SK-N-SH (cell line): ENCODE data around the gene FRMD4B. TPM values are rescaled to one million over a fixed set of nuclear protein-coding genes. Genes with fewer than 3 reads are reported as not detected.

ENCODE experiments used
- CTCF ChIA-PET: fragments of 300-600, 350-600 bp; formaldehyde crosslinking; extraction: SDS; loops from one replicate; lab custom pipeline; 2021; lab: Yijun Ruan, JAX
- POLR2A ChIA-PET: fragments of 350-600 bp; sonication (Branson Sonifier 250); formaldehyde crosslinking; extraction: SDS; loops from one replicate; lab custom pipeline; 2020; ENCODE audit warnings: antibody characterized with exemption, inconsistent platforms; lab: Yijun Ruan, JAX
- DNase-seq: peaks from one replicate; pipeline ENCODE4 v3.0.0; 2012
- H2AFZ ChIP-seq: fragments of 200-600 bp; sonication (generic); 2 replicates; pipeline ENCODE4 v1.8.1; 2016; ENCODE audit warnings: antibody characterized with exemption, mild to moderate bottlenecking, low read depth
- H3F3A ChIP-seq: fragments of 200-600 bp; sonication (generic); replicated peaks from 2 replicates; pipeline ENCODE3; 2016; ENCODE audit warnings: antibody characterized with exemption, mild to moderate bottlenecking; ENCODE audit not compliant: insufficient read depth
- H3K27ac ChIP-seq, 2 experiments: fragments of 200-500 bp in 1 of 2; fragments of 200-600 bp in 1 of 2; sonication (Bioruptor generic) in 1 of 2; sonication (generic), shearing (Covaris generic) in 1 of 2; 2 replicates each; pipeline versions ENCODE4 v1.5.1 to v1.6.1; 2014 to 2016; ENCODE audit warnings: low read depth in 2 of 2, inconsistent platforms in 1 of 2, low read length in 1 of 2, mild to moderate bottlenecking in 1 of 2, mixed read lengths in 1 of 2
- H3K27me3 ChIP-seq: fragments of 200-600 bp; sonication (generic), shearing (Covaris generic); 2 replicates; pipeline ENCODE4 v1.6.1; 2016; ENCODE audit warnings: mixed run types; ENCODE audit not compliant: insufficient read depth
- H3K36me3 ChIP-seq, 2 experiments: fragments of 200-500 bp in 1 of 2; fragments of 200-600 bp in 1 of 2; sonication (Bioruptor generic) in 1 of 2; sonication (generic) in 1 of 2; replicated peaks in 1 of 2; 2 replicates each; pipeline versions ENCODE3 to v1.5.1; 2014 to 2016; ENCODE audit warnings: low read length in 1 of 2, mild to moderate bottlenecking in 1 of 2; ENCODE audit not compliant: insufficient read depth in 2 of 2, control insufficient read depth in 1 of 2
- H3K4me1 ChIP-seq, 2 experiments: fragments of 200-500 bp in 1 of 2; fragments of 200-600 bp in 1 of 2; sonication (Bioruptor generic) in 1 of 2; sonication (generic), shearing (Covaris generic) in 1 of 2; 2 replicates each; pipeline versions ENCODE4 v1.5.1 to v1.6.1; 2014 to 2016; ENCODE audit warnings: low read depth in 1 of 2, low read length in 1 of 2, mixed run types in 1 of 2; ENCODE audit not compliant: insufficient read depth in 2 of 2, control insufficient read depth in 1 of 2
- H3K4me2 ChIP-seq: fragments of 200-600 bp; sonication (generic), shearing (Covaris generic); 2 replicates; pipeline ENCODE4 v1.6.1; 2017; ENCODE audit warnings: mixed run types
- H3K4me3 ChIP-seq, 2 experiments: fragments of 200-500 bp in 1 of 2; fragments of 200-600 bp in 1 of 2; sonication (Bioruptor generic) in 1 of 2; sonication (generic), shearing (Covaris generic) in 1 of 2; 2 replicates each; pipeline versions ENCODE4 v1.5.1 to v1.8.1; 2014 to 2016; ENCODE audit warnings: low read depth in 2 of 2, inconsistent platforms in 1 of 2, low read length in 1 of 2, mild to moderate bottlenecking in 1 of 2, mixed read lengths in 1 of 2, moderate library complexity in 1 of 2
- H3K79me2 ChIP-seq: fragments of 200-600 bp; sonication (generic); 2 replicates; pipeline ENCODE4 v1.8.1; 2017; ENCODE audit warnings: mild to moderate bottlenecking; ENCODE audit not compliant: insufficient read depth
- H3K9ac ChIP-seq: fragments of 200-600 bp; sonication (generic); 2 replicates; pipeline ENCODE4 v1.6.1; 2017; ENCODE audit warnings: mixed run types
- H3K9me2 ChIP-seq: fragments of 200-600 bp; sonication (generic); 2 replicates; pipeline ENCODE4 v1.6.1; 2017; ENCODE audit warnings: mixed run types
- H3K9me3 ChIP-seq: fragments of 200-600 bp; sonication (generic); 2 replicates; pipeline ENCODE4 v1.6.1; 2017; ENCODE audit warnings: mixed run types, mild to moderate bottlenecking, moderate library complexity
- H4K20me1 ChIP-seq: fragments of 200-600 bp; sonication (generic); 2 replicates; pipeline ENCODE4 v1.6.1; 2017; ENCODE audit warnings: mild to moderate bottlenecking, mixed run types; ENCODE audit not compliant: insufficient read depth
- CHD2 ChIP-seq: fragments of 150-350 bp; IDR thresholded peaks from 2 replicates; pipeline ENCODE4 v1.6.1; 2018; ENCODE audit warnings: low read length; ENCODE audit not compliant: partially characterized antibody
- FOXM1 ChIP-seq: IDR thresholded peaks from 2 replicates; pipeline ENCODE4 v1.4.0; 2012; ENCODE audit warnings: low read depth, mild to moderate bottlenecking
- GATA2 ChIP-seq: sonication (generic); formaldehyde crosslinking; IDR thresholded peaks from 2 replicates; pipeline ENCODE4 v1.5.0; 2020; ENCODE audit warnings: mild to moderate bottlenecking, missing genetic modification reagents
- JUND ChIP-seq: IDR thresholded peaks from 2 replicates; pipeline ENCODE4 v1.4.0; 2012
- MEF2A ChIP-seq: IDR thresholded peaks from 2 replicates; pipeline ENCODE4 v1.4.0; 2012; ENCODE audit warnings: low read depth, borderline replicate concordance
- NFIC ChIP-seq: IDR thresholded peaks from 2 replicates; pipeline ENCODE4 v1.4.0; 2012; ENCODE audit warnings: borderline replicate concordance
- NRF1 ChIP-seq: IDR thresholded peaks from 2 replicates; pipeline ENCODE4 v1.6.1; 2012; ENCODE audit warnings: low read depth, mild to moderate bottlenecking, low read length
- POLR2AphosphoS5 ChIP-seq: IDR thresholded peaks from 2 replicates; pipeline ENCODE4 v1.6.1; 2012; ENCODE audit warnings: low read depth, low read length
- SIN3A ChIP-seq: IDR thresholded peaks from 2 replicates; pipeline ENCODE4 v1.6.1; 2012; ENCODE audit warnings: low read depth, mild to moderate bottlenecking, low read length, moderate library complexity, borderline replicate concordance
- SMC3 ChIP-seq: IDR thresholded peaks from 2 replicates; pipeline ENCODE4 v1.6.1; 2012; ENCODE audit warnings: low read depth, low read length, improper control_type of control experiment
- TCF12 ChIP-seq: IDR thresholded peaks from 2 replicates; pipeline ENCODE4 v1.4.0; 2012
- TEAD4 ChIP-seq: IDR thresholded peaks from 2 replicates; pipeline ENCODE4 v1.4.0; 2012; ENCODE audit warnings: mild to moderate bottlenecking, borderline replicate concordance; ENCODE audit not compliant: insufficient read depth
- USF1 ChIP-seq: IDR thresholded peaks from 2 replicates; pipeline ENCODE4 v1.4.0; 2012; ENCODE audit warnings: low read depth, borderline replicate concordance
- YY1 ChIP-seq: IDR thresholded peaks from 2 replicates; pipeline ENCODE4 v1.4.0; 2012; ENCODE audit warnings: low read depth, mild to moderate bottlenecking
- WGBS: methylation state at CpG from one replicate; pipeline ENCODE4 v1.1.6; 2017; ENCODE audit warnings: low lambda C conversion rate; 5-methylcytosine and 5-hydroxymethylcytosine counted together
- polyA plus RNA-seq, 3 experiments: library from polyadenylated mRNA; depleted of rRNA; stranded (reverse); fragments of >200 nt; gene quantifications; 2 replicates each; pipeline ENCODE4 v1.2.3, GENCODE V29; 2012
- TF ChIP-seq, protein P1 (sequence below): IDR thresholded peaks from 2 replicates; pipeline ENCODE4; 2012
- TF ChIP-seq, protein P2 (sequence below): IDR thresholded peaks from 2 replicates; pipeline ENCODE4 v1.4.0; 2012; ENCODE audit warnings: low read depth
- TF ChIP-seq, protein P3 (sequence below): fragments of 200-600 bp; sonication (generic); IDR thresholded peaks from 2 replicates; pipeline ENCODE4 v1.6.1; 2017; ENCODE audit warnings: antibody characterized with exemption, mild to moderate bottlenecking, moderate library complexity

The FRMD4B gene
- polyA plus RNA-seq, 1 of the 3 experiments (the other 2 are of a cell fraction): 0.53 TPM

- Histone ChIP-seq H2AFZ (no peak overlapping the region), H3K9me2 (no peaks in the 10 kb centered on the region), H3K9ac (no peak overlapping the region), H3K9me3 (no peaks in the 10 kb centered on the region), H4K20me1 (no peaks in the 10 kb centered on the region), H3K27ac (no peak overlapping the region), H3K4me1 (peaks cover 0 to 5% of the 10 kb centered on the region in 2 experiments; a peak in 1 of 4 replicates), H3F3A (no peaks in the 10 kb centered on the region), H3K4me2 (no peak overlapping the region), H3K4me3 (no peak overlapping the region), H3K27me3 (no peaks in the 10 kb centered on the region; the same call in none of the 2 replicates), H3K79me2 (no peaks in the 10 kb centered on the region), H3K36me3 (no peaks in the 10 kb centered on the region)
- POLR2A ChIA-PET: no interaction called here
- DNase-seq: no peak
- no peak for TF ChIP-seq TEAD4
- no peak for TF ChIP-seq FOXM1
- TF ChIP-seq, protein P1, sequence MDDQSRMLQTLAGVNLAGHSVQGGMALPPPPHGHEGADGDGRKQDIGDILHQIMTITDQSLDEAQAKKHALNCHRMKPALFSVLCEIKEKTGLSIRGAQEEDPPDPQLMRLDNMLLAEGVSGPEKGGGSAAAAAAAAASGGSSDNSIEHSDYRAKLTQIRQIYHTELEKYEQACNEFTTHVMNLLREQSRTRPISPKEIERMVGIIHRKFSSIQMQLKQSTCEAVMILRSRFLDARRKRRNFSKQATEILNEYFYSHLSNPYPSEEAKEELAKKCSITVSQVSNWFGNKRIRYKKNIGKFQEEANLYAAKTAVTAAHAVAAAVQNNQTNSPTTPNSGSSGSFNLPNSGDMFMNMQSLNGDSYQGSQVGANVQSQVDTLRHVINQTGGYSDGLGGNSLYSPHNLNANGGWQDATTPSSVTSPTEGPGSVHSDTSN: no peak
- TF ChIP-seq CHD2: no peak
- TF ChIP-seq TCF12: no peak
- TF ChIP-seq, protein P2, sequence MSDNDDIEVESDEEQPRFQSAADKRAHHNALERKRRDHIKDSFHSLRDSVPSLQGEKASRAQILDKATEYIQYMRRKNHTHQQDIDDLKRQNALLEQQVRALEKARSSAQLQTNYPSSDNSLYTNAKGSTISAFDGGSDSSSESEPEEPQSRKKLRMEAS: no peak
- TF ChIP-seq YY1: no peak
- no peak for TF ChIP-seq NRF1
- TF ChIP-seq, protein P3, sequence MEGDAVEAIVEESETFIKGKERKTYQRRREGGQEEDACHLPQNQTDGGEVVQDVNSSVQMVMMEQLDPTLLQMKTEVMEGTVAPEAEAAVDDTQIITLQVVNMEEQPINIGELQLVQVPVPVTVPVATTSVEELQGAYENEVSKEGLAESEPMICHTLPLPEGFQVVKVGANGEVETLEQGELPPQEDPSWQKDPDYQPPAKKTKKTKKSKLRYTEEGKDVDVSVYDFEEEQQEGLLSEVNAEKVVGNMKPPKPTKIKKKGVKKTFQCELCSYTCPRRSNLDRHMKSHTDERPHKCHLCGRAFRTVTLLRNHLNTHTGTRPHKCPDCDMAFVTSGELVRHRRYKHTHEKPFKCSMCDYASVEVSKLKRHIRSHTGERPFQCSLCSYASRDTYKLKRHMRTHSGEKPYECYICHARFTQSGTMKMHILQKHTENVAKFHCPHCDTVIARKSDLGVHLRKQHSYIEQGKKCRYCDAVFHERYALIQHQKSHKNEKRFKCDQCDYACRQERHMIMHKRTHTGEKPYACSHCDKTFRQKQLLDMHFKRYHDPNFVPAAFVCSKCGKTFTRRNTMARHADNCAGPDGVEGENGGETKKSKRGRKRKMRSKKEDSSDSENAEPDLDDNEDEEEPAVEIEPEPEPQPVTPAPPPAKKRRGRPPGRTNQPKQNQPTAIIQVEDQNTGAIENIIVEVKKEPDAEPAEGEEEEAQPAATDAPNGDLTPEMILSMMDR: no peak
- no peak for TF ChIP-seq NFIC
- TF ChIP-seq SIN3A: no peak
- no peak for TF ChIP-seq SMC3
- TF ChIP-seq MEF2A: no peak
- no peak for TF ChIP-seq POLR2AphosphoS5
- no peak for TF ChIP-seq USF1
- TF ChIP-seq JUND: no peak
- CTCF ChIA-PET: no interaction called here
- WGBS: 83% methylated on average over 9 of the region's 9 CpGs
Observed at GRCh38 chr3:69259125-69259524, 126.8 kb downstream of the FRMD4B start.

- peaks cover 0 to 5% of the 10 kb centered on the region in 2 experiments; a peak in 1 of 4 replicates for H3K4me1 ChIP-seq
- H3F3A ChIP-seq: no peaks in the 10 kb centered on the region
- no peak overlapping the region for H3K27ac ChIP-seq
- 40% methylated on average over 3 of the region's 3 CpGs for WGBS
- CTCF ChIA-PET: interaction anchor here (0.9 kb wide), 2 partner anchors 93 to 185 kb away, joined by 3 read pairs; no protein-coding TSS in a partner anchor
- no peak overlapping the region for H3K4me3 ChIP-seq
- H4K20me1 ChIP-seq: no peaks in the 10 kb centered on the region
- no peaks in the 10 kb centered on the region for H3K36me3 ChIP-seq
- no peak overlapping the region for H3K9ac ChIP-seq
- H3K4me2 ChIP-seq: no peak overlapping the region
- no peaks in the 10 kb centered on the region for H3K9me2 ChIP-seq
- peak; percentile 33 for DNase-seq
- H3K79me2 ChIP-seq: no peaks in the 10 kb centered on the region
- no peaks in the 10 kb centered on the region for H3K9me3 ChIP-seq
- POLR2A ChIA-PET: no interaction called here
- no peak overlapping the region for H2AFZ ChIP-seq
- H3K27me3 ChIP-seq: no peaks in the 10 kb centered on the region; the same call in none of the 2 replicates
- no peak for TF ChIP-seq TEAD4
- TF ChIP-seq GATA2 (CRISPR knock-in tag): peak; percentile 33; the same call in 1 of the 2 replicates
Observed at GRCh38 chr3:69255928-69256327, 130.0 kb downstream of the FRMD4B start.
